ENCODE data around the gene EVI5L.
"Not testable (repeated sequence)": the region's sequence is repeated elsewhere in the genome, so short reads cannot be mapped to it uniquely, and the experiment has no call there.

EVI5L gene

GRCh38 chr19:7848779-7849457 is 18.9 kb downstream of the EVI5L start:
- FAIRE-seq = no peak

GRCh38 chr19:7849631-7849999 is 19.6 kb downstream of the EVI5L start:
- no peak for FAIRE-seq

- FAIRE-seq = no peak
Observed at GRCh38 chr19:7850000-7850813, 20.2 kb downstream of the EVI5L start.

GRCh38 chr19:7850945-7851622 is 21.1 kb downstream of the EVI5L start:
- FAIRE-seq = no peak

GRCh38 chr19:7851623-7852500 is 21.8 kb downstream of the EVI5L start:
- no peak for FAIRE-seq

- FAIRE-seq = no peak
Observed at GRCh38 chr19:7852851-7853769, 23.1 kb downstream of the EVI5L start.

GRCh38 chr19:7853770-7854128 is 23.7 kb downstream of the EVI5L start:
- FAIRE-seq = no peak

GRCh38 chr19:7855426-7856108 is 25.5 kb downstream of the EVI5L start:
- no peak for FAIRE-seq

GRCh38 chr19:7856109-7856591 is 26.1 kb downstream of the EVI5L start:
- FAIRE-seq = no peak

GRCh38 chr19:7856679-7857663 is 27.0 kb downstream of the EVI5L start:
- no peak for FAIRE-seq

- FAIRE-seq = no peak
Observed at GRCh38 chr19:7857727-7858108, 27.7 kb downstream of the EVI5L start.

GRCh38 chr19:7858109-7858770 is 28.2 kb downstream of the EVI5L start:
- FAIRE-seq = no peak

GRCh38 chr19:7859087-7859486 is 29.1 kb downstream of the EVI5L start:
- not testable (repeated sequence) for FAIRE-seq

GRCh38 chr19:7859831-7860713 is 30.1 kb downstream of the EVI5L start:
- FAIRE-seq = no peak

GRCh38 chr19:7860714-7861618 is 30.9 kb downstream of the EVI5L start:
- FAIRE-seq = no peak

GRCh38 chr19:7861619-7862412 is 31.8 kb downstream of the EVI5L start:
- no peak for FAIRE-seq

All from islet of Langerhans (tissue), 1 donor.